Astrocyte of the spinal cord (primary cell): ENCODE measurements around the gene MRPL55.
"Not testable (repeated sequence)": the region's sequence is repeated elsewhere in the genome, so short reads cannot be mapped to it uniquely, and the experiment has no call there.

ENCODE experiments used
- DNase-seq: peaks from one replicate; pipeline ENCODE4 v3.0.0; 2011; ENCODE audit warnings: low read depth, low spot score
- H3K4me3 ChIP-seq: 2 replicates; pipeline ENCODE4 v1.5.1; 2011; ENCODE audit warnings: low read depth, mild to moderate bottlenecking, low read length, moderate library complexity
- CTCF ChIP-seq: IDR thresholded peaks from 2 replicates; pipeline ENCODE4 v1.5.1; 2012; ENCODE audit warnings: low read depth, mild to moderate bottlenecking, low read length, inconsistent platforms
- in situ Hi-C: cut with HindIII; loops from 2 replicates; pipeline ENCODE4 v1.10.0; 2017; ENCODE audit warnings: low sequenced_read_pairs

The MRPL55 gene

DNA sequence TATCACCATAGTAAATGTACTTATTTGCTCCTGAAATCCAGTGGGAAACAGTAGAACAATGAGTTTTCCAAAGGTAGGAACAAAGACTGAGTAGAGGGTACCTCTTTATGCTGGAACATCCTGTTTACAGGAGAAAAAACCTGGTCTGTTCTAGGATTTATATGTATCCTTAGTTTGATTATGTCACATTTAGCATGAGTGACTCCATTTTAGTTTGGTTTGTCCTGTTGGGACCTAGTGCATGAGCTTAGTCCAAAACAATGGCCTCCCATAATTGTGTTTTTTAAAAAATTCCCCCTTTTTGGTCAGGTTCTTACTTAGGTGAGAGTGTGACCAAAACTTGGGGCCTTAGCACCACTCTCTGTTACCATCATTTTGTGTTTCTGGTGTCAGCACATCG lies 3.5 kb upstream of the MRPL55 start:
- no peak for TF ChIP-seq CTCF
- H3K4me3 ChIP-seq = no peak overlapping the region
- no peak for DNase-seq
- in situ Hi-C loops = no loop called here

GRCh38 chr1:228112167-228112566 lies 3.1 kb upstream of the MRPL55 start:
- no peak overlapping the region for H3K4me3 ChIP-seq
- DNase-seq = no peak
- in situ Hi-C loops = no loop called here
- TF ChIP-seq CTCF = no peak

DNA sequence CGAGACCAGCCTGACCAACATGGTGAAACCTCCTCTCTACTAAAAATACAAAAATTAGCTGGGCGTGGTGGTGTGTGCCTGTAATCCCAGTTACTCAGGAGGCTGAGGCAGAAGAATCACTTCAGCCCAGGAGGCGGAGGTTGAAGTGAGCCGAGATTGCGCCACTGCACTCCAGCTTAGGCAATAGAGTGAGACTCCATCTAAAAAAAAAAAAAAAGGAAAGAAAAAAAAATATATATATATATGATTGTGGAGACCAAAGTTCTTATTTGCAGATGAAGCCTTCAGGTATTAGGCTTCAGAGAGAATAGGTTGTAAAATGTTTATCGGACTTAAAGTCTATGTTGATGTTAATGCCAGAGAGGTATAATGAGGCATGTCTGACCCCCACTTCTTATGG lies 2.2 kb upstream of the MRPL55 start:
- in situ Hi-C loops, H3K4me3 ChIP-seq: not testable (repeated sequence)

DNA sequence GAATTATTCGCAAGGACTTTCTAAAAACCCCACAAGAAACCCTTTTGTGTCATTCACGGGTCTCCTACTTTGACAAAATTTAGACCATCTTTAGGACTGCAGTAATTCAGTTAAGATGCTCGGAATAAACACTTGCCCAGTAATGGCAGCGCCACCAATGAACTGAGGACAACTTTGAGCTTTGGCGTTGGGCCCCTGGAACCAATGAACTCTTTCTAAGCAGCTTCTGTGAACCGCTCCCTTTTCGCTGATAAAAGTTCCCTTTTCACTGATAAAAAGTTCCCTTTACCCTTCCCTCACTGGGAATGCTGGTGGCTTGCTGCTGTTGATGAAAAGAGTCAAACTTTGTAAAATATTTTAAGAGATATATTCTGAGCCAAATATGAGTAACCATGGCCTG lies 1.5 kb upstream of the MRPL55 start:
- no peak overlapping the region for H3K4me3 ChIP-seq
- TF ChIP-seq CTCF = no peak
- in situ Hi-C loops = no loop called here
- DNase-seq = no peak

More for the DNA sequence above, 2.2 kb upstream of the MRPL55 start:
- not testable (repeated sequence) for DNase-seq

DNA sequence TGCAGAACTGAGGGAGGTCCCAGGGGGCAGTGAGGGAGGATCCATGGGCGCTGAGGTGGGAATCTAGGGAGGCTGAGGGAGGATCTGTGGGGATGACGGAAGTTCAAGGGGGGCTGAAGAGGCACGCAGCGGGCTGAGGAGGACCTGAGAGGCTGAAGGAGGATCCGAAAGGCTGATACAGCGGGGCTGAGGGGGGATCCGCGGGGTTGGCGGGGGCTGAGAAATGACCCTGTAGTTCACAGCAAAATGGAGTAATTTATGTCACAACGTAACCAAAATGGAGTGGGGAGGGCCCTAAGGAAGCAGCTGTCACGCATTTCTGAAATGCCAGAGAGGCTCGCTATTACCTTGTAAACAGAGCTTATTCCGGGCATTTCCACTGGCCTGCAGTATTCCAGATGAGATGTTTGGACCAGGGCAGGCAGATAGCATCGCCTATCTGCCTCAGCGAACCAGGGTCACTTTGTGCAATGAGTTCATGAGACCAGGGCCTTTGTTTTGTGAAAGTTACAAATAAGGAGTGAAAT lies 926 bp upstream of the MRPL55 start:
- in situ Hi-C loops = no loop called here
- peak overlapping the region; percentile 97 for H3K4me3 ChIP-seq
- no peak for DNase-seq
- TF ChIP-seq CTCF = no peak

- no peak for TF ChIP-seq CTCF
- in situ Hi-C loops = no loop called here
- peak overlapping the region; percentile 97 for H3K4me3 ChIP-seq
- no peak for DNase-seq
Observed at GRCh38 chr1:228108742-228109072, 392 bp downstream of the MRPL55 start.

- peak overlapping the region; percentile 97 for H3K4me3 ChIP-seq
- in situ Hi-C loops = no loop called here
- no peak for DNase-seq
- no peak for TF ChIP-seq CTCF
Observed at GRCh38 chr1:228108055-228108690, 926 bp downstream of the MRPL55 start.
